Amniotic epithelial cell (primary cell): ENCODE data around the gene APC2.

ENCODE experiments used
- DNase-seq: peaks from one replicate; pipeline ENCODE4 v3.0.0-alpha.2; 2010; ENCODE audit warnings: low read depth

The APC2 gene

DNA sequence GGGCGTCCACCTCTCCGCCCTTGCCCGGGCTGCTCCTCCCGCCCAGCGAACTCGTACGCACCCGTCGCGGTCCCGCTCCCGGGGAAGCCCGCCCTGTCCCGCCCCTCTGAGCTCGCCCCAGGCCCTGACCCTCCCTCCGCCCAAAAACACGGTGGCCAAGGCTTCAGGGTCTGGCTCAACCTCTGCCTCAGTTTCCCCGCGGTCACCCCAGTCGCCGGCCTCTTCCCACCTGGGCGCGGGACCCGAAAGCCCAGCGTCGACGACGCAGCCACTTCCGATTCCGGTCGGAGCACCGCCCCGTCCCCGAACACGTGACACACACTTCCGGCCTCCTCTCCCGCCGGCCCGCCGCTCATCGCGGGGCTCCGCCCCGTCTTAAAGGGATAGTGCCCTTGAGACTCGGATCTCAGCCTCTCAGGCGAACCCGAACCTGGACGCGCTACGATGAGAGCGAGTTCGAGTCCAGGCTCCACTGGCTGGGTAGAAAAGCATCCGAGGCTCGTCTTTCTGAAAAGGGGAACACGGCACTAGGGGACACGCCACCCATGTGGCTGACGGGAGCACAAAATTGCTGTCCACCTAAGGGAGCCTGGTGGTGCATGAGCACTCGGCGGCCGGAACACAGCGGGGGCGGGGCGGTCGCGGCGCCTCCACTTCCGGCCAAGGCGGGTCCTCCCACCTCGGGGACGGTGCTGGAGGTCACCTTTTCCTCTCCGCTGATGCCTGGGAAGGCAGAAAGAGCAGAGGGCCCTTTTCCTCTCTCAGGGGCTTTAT, 29.2 kb downstream of the APC2 start, which contains the start of gene C19orf25:
Gene C19orf25 (minus strand): TSS at position 282 of the 774 bp plus-strand sequence. CDS start 312 bp downstream, outside the sequence.
- peak; percentile 89 for DNase-seq

DNA sequence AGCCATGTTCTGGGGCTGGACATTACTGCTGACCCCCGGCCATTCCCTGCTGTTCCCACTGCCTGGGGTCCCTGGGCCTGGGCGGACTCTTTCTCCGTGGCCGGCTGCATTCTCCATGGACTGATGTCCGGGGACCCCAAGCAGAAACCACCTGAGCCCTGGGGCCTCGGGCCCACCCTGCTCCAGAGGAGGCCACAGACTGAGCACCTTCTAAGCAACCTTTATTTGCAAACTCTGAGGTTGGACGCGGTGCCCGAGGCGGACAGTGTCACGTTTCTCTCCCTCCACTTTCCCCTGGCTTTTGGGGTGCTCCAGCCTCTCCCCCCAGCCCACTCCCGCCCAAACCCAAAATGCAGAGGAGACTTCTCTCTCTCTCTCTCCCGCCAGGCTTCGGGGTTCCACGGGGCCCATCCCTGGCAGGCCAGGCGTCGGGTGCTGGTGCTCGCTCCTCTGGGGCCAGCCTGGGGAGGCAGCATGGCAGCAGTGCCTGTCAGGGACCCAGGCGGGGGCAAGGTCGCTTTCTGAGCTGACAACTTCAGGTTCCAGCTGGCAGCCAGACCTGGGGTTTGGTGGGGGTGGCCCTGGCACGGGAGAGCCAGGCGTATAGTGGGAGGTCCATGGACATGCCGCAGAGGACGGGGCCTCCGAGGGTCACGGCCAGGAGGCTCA, 31.4 kb downstream of the APC2 start:
- DNase-seq, result no peak

DNA sequence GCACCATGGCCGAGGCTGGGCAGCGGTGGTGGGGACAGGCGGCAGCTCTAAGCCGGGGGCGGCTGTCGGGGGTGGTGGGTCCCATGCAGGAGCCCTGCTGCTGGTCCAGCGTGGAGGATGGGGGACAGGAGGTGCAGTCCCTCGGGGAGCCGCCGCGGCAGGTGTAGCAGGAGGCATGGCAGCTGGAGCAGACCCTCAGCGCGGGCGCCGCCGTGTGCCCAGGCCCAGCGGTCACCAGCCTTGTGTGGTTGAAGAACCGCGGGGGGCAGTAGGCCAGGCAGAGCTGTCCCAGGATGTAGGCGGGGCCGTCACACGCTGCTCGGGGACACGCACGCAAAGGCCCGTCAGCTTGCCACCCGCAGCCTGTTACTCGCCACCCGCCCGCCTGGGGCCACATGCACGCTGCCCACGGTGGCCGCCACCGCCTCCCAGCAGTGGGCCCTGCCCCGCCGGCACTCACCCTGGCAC, 32.0 kb downstream of the APC2 start:
- no peak for DNase-seq

DNA sequence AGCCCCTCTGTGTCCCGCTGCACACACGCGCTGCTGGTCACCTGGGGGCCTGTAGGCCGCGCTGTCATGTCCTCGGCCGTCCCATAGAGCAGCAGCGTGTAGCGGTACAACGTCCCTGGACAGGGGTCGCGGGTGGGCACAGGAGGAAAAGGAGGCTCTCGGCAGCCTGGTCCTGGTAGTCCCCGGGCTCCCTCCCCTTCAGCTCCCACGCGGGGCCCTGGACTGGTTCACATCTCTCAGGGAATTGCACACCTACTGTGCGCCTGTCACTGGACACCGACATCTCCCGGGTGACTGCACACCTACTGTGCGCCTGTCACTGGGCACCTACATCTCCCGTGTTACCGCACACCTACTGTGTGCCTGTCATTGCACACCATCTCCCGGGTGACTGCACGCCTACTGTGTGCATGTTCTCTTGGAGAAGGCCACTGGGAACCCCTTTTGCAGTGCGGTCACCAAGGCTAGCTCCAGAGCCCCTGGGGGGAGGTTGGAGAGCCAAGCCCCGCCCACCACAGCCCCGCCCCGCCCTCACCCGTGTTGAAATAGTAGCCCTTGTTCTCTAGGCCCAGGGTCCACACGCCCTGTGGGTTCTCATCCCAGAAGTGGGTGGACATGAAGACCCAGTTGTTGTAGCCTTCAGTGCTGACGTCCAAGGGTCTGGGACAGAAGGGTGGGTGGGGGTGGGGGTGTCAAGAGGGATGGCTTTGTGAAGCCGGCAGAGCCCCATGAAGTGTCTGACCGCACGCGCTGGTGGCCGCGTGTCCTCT, 32.6 kb downstream of the APC2 start:
- no peak for DNase-seq

- no peak for DNase-seq
These were observed 33.4 kb downstream of the APC2 start for GRCh38 chr19:1483131-1483978.

- DNase-seq, result no peak
These were observed 34.1 kb downstream of the APC2 start for GRCh38 chr19:1483979-1484428.

DNA sequence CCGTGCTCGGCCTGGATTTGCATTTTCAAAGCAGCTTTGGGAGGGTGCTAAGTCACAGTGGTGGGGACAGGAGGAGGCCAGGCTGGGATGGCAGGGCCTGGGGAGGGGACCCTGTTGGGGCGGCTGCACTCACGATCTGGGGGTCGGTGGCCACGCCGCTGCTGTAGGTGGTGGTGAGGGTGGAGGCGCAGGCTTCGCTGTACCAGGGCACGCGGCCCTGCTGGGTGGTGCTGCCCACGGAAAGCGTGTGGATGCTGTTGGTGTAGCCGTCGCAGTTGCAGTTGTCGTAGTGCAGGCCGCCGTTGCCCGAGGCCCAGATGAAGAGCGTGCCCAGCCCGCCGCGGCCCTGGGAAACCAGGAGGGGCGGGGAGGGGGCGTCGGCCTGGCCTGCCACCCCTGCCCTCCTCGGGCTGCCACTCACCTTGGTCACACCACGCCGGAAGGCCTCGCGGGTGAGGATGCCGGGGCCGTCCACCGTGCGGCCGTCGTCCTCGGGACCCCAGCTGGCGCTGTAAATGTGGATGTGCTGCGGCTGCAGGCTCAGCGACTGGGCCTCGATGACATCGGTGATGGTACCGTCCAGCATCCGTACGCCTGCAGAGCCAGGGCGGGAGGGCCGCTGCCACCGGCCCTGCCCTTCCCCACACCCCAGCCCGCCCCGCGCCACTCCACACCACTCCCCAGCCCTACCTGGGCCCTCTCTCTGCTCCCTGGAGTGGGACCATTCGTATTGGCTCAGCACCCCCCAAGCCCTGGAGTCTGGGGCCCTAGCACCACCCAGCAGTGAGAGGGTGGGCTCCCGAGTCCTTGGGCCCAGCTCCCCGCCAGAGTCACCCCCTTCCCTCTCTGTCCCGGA, 37.0 kb downstream of the APC2 start:
- DNase-seq, result no peak

- DNase-seq, result no peak
These were observed 37.8 kb downstream of the APC2 start for GRCh38 chr19:1487576-1488281.

- no peak for DNase-seq
These were observed 38.3 kb downstream of the APC2 start for GRCh38 chr19:1488282-1488601.

- no peak for DNase-seq
These were observed 39.8 kb downstream of the APC2 start for GRCh38 chr19:1489463-1490310.

GRCh38 chr19:1490311-1491113, 40.6 kb downstream of the APC2 start, which contains the start of gene PCSK4:
Gene PCSK4, minus strand, starts transcription at chr19:1490350. Its CDS starts 4 bp downstream, at chr19:1490346.
- peak; percentile 98 for DNase-seq

DNA sequence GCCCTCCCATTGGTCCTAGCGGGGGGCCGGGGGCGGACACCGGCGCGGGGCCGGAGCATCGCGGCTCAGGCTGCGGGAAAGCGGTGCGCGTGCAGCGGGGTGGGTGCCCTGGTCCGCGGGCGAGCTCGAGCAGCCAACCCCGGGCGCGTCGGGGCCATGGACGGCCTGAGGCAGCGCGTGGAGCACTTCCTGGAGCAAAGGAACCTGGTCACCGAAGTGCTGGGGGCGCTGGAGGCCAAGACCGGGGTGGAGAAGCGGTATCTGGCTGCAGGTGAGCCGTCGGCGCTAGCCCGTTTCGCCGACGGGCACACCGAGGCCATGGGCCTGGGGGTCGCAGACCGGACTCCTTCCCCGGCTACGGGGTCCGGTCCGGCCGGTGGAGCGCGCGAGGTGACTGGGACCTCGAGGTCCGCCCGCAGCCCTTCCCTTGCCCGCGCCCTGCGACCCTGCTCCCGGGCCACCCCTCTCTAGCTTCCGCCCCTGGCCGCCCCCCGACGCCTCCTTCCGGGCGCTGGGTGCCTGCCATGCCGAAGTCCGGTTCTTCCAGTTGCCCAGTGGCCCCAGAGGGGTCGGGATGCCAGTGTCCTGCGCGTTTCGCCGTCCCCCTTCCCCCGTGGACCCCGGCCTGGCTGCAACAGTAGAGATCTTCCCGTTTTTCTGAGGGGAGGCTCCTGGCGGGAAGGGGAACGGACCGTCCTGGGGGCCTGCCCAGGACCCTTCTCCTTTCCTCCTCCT, 41.4 kb downstream of the APC2 start, which contains the start of gene REEP6:
Gene REEP6 (plus strand): TSS at position 68 of the 735 bp plus-strand sequence. CDS start 89 bp downstream, at position 157.
- no peak for DNase-seq

DNA sequence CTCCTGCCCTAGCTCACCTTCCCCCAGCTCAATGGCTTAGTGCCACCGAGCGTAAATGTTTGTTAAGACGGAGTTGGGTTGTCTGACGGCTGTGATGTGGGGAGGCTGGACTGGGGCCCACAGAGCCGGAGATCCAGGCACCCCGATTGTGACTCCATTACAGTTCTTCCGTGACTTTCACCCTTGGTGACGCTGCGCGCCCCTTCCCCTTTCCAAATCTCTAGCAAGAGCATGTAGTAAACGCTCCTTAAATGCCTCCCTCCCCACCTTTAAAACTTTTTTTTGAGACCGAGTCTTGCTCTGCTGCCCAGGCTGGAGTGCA, 41.9 kb downstream of the APC2 start:
- no peak for DNase-seq

DNA sequence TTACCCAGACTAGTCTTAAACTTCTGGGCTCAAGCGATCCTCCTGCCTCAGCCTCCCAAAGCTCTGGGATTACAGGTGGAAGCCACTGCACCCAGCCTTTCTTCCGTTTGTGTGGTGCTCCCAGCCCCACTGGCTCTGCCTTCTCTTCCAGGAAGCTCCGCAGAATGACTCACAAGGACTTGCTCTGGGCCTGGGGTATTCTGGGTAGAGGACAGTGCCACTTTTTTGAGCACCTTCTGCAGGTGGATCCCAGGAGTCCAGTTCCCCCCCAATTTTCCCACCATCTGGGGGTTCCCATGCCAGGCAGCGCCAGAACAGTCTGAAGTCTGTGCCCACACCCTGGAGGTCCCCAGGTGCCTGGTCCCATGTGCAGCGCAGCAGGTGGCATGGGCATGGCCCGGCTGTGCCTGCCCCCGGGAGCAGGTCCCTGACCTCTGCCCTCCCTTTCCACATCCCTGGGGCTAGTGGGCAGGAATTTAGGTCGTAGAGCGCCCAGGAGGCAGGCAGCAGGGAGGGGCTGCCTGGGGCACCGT, 42.6 kb downstream of the APC2 start:
- DNase-seq, result peak; percentile 36

- no peak for DNase-seq
These were observed 44.3 kb downstream of the APC2 start for GRCh38 chr19:1494115-1494815.

DNA sequence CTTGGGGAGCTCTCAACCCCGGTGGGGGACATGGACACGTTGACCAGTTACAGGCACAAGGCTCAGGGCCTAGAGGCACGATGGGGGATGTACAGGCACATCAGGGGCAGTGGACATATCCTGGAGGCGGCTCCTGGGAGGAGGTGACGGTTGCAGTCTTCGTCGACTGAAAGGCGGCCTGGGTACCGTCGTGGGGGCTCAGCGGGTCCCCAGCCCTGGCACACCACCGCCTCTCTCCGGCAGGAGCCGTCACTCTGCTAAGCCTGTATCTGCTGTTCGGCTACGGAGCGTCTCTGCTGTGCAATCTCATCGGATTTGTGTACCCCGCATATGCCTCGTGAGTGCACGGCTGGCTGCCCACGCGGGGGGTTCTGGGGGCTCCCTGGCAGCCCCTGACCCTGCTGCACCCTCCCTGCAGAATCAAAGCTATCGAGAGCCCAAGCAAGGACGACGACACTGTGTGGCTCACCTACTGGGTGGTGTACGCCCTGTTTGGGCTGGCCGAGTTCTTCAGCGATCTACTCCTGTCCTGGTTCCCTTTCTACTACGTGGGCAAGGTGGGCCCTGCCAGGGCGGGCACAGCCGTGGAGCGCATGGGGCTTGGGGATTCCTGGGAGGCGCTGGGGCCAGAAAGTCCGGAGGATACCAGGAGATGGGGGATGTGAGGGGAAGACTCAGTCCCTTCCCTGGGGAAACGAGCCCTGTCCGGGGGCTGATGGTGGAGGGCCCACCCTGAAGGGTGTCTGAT, 45.3 kb downstream of the APC2 start:
- no peak for DNase-seq
